Measurements from ENCODE around the gene ABCC3. TPM values are rescaled to one million over a fixed set of nuclear protein-coding genes. Genes with fewer than 3 reads are reported as not detected.
A peak's percentile ranks its signal among the peaks of the same experiment; 100 is the strongest.
"Not testable (repeated sequence)": the region's sequence is repeated elsewhere in the genome, so short reads cannot be mapped to it uniquely, and the experiment has no call there.

The ABCC3 gene
- total RNA-seq, 1 donor from 2014 or later, result 0.16 TPM

GRCh38 chr17:50707289-50708049 is 72.8 kb downstream of the ABCC3 start, which contains the start of gene ANKRD40:
TSS of gene ANKRD40 (minus strand) at chr17:50707914. CDS start at chr17:50707654, 260 bp downstream.
- DNase-seq, result peak; percentile 85

- DNase-seq, result no peak
These were observed 73.6 kb downstream of the ABCC3 start for GRCh38 chr17:50708050-50709000.

GRCh38 chr17:50709053-50709452 is 74.4 kb downstream of the ABCC3 start:
- not testable (repeated sequence) for DNase-seq

GRCh38 chr17:50710025-50710424 is 75.3 kb downstream of the ABCC3 start:
- DNase-seq, result no peak

- DNase-seq, result no peak
These were observed 76.0 kb downstream of the ABCC3 start for GRCh38 chr17:50710650-50711049.

- DNase-seq, result no peak
These were observed 78.0 kb downstream of the ABCC3 start for GRCh38 chr17:50712641-50713040.

- DNase-seq, result no peak
These were observed 80.8 kb downstream of the ABCC3 start for GRCh38 chr17:50715471-50715870.

- DNase-seq, result peak; percentile 88
These were observed 84.7 kb downstream of the ABCC3 start, which contains the start of gene LUC7L3 for GRCh38 chr17:50719144-50719923. TSS of gene LUC7L3 (plus strand) at chr17:50719603. CDS start at chr17:50719733, 130 bp downstream.

- DNase-seq, result no peak
These were observed 85.5 kb downstream of the ABCC3 start for GRCh38 chr17:50719924-50720794.

- DNase-seq, result no peak
These were observed 86.7 kb downstream of the ABCC3 start for GRCh38 chr17:50721194-50722010.

- DNase-seq, result no peak
These were observed 88.1 kb downstream of the ABCC3 start for GRCh38 chr17:50722746-50723145.

GRCh38 chr17:50724622-50725021 is 89.9 kb downstream of the ABCC3 start:
- DNase-seq, result not testable (repeated sequence)

- DNase-seq, result no peak
These were observed 91.3 kb downstream of the ABCC3 start for GRCh38 chr17:50725769-50726655.

GRCh38 chr17:50728112-50728429 is 93.4 kb downstream of the ABCC3 start:
- no peak for DNase-seq

GRCh38 chr17:50728881-50729765 is 94.4 kb downstream of the ABCC3 start:
- DNase-seq, result no peak

- no peak for DNase-seq
These were observed 97.1 kb downstream of the ABCC3 start for GRCh38 chr17:50731575-50732460.

- no peak for DNase-seq
These were observed 100.6 kb downstream of the ABCC3 start for GRCh38 chr17:50735287-50735686.

Measured in occipital lobe (tissue), 2 donors.